Astrocyte (in vitro differentiated cells and primary cell): ENCODE data around the gene PRRG4. TPM values are rescaled to one million over a fixed set of nuclear protein-coding genes. Genes with fewer than 3 reads are reported as not detected.
A peak's percentile ranks its signal among the peaks of the same experiment; 100 is the strongest.

Source experiments
- DNase-seq: peaks from one replicate; pipeline ENCODE4 v3.0.0-alpha.2; 2010; ENCODE audit warnings: low read depth
- FAIRE-seq: peaks from 2 replicates; lab custom pipeline; 2011; peaks lifted over from hg19 to GRCh38; lab: Jason Lieb, UNC
- H2AFZ ChIP-seq: 2 replicates; pipeline ENCODE4 v1.6.0; 2012; ENCODE audit warnings: low read depth, low read length, inconsistent platforms
- H3K27ac ChIP-seq: 2 replicates; pipeline ENCODE4 v1.5.1; 2011; ENCODE audit warnings: low read depth, low read length, inconsistent platforms
- H3K27me3 ChIP-seq: 2 replicates; pipeline ENCODE4 v1.6.0; 2011; ENCODE audit warnings: low read length, inconsistent platforms; ENCODE audit not compliant: insufficient read depth
- H3K36me3 ChIP-seq: 2 replicates; pipeline ENCODE4 v1.5.1; 2011; ENCODE audit warnings: low read length, inconsistent platforms; ENCODE audit not compliant: insufficient read depth
- H3K4me1 ChIP-seq: 2 replicates; pipeline ENCODE4 v1.5.1; 2011; ENCODE audit warnings: low read length, inconsistent platforms; ENCODE audit not compliant: insufficient read depth
- H3K4me2 ChIP-seq: 2 replicates; pipeline ENCODE4 v1.6.0; 2012; ENCODE audit warnings: low read length, inconsistent platforms
- H3K4me3 ChIP-seq: 2 replicates; pipeline ENCODE4 v1.5.1; 2011; ENCODE audit warnings: low read depth, mild to moderate bottlenecking, low read length, inconsistent platforms; ENCODE audit not compliant: insufficient read depth
- H3K79me2 ChIP-seq: 2 replicates; pipeline ENCODE4 v1.6.0; 2012; ENCODE audit warnings: mild to moderate bottlenecking, low read length, inconsistent platforms; ENCODE audit not compliant: insufficient read depth
- H3K9ac ChIP-seq: 2 replicates; pipeline ENCODE4 v1.6.0; 2012; ENCODE audit warnings: mild to moderate bottlenecking, low read length, inconsistent platforms
- H3K9me3 ChIP-seq: 2 replicates; pipeline ENCODE4 v1.5.1; 2012; ENCODE audit warnings: low read depth, mild to moderate bottlenecking, low read length, inconsistent platforms; ENCODE audit not compliant: insufficient read depth
- H4K20me1 ChIP-seq: 2 replicates; pipeline ENCODE4 v1.6.0; 2012; ENCODE audit warnings: low read length, inconsistent platforms; ENCODE audit not compliant: insufficient read depth
- H3K27ac Mint-ChIP-seq: one replicate; pipeline ENCODE4 v1.8.0; 2021; ENCODE audit warnings: mild to moderate bottlenecking, mixed read lengths; ENCODE audit not compliant: unreplicated experiment
- H3K27me3 Mint-ChIP-seq: one replicate; pipeline ENCODE4 v1.8.0; 2021; ENCODE audit warnings: low read depth, mixed read lengths; ENCODE audit not compliant: unreplicated experiment
- H3K36me3 Mint-ChIP-seq: one replicate; pipeline ENCODE4 v1.8.0; 2021; ENCODE audit warnings: low read depth, mixed read lengths; ENCODE audit not compliant: unreplicated experiment
- H3K4me1 Mint-ChIP-seq: one replicate; pipeline ENCODE4 v1.8.0; 2021; ENCODE audit warnings: low read depth, mixed read lengths; ENCODE audit not compliant: unreplicated experiment
- H3K4me3 Mint-ChIP-seq: one replicate; pipeline ENCODE4 v1.8.0; 2021; ENCODE audit warnings: mild to moderate bottlenecking, moderate library complexity, mixed read lengths; ENCODE audit not compliant: unreplicated experiment
- H3K9me3 Mint-ChIP-seq: one replicate; pipeline ENCODE4 v1.8.0; 2021; ENCODE audit warnings: mild to moderate bottlenecking, mixed read lengths; ENCODE audit not compliant: unreplicated experiment
- CTCF ChIP-seq: IDR thresholded peaks from 2 replicates; pipeline ENCODE4 v1.5.1; 2011; ENCODE audit warnings: low read depth, mild to moderate bottlenecking, inconsistent platforms, low read length, moderate library complexity; ENCODE audit not compliant: insufficient read depth
- EZH2 ChIP-seq: IDR thresholded peaks from 2 replicates; pipeline ENCODE4 v1.6.1; 2012; ENCODE audit warnings: mild to moderate bottlenecking, low read length, inconsistent platforms; ENCODE audit not compliant: insufficient read depth
- total RNA-seq: library from RNA; stranded (reverse); gene quantifications from 2 replicates; pipeline ENCODE4 v1.2.1, GENCODE V29; 2021

Gene PRRG4
- total RNA-seq, 1 donor from 2014 or later, result 0.45 TPM

DNA sequence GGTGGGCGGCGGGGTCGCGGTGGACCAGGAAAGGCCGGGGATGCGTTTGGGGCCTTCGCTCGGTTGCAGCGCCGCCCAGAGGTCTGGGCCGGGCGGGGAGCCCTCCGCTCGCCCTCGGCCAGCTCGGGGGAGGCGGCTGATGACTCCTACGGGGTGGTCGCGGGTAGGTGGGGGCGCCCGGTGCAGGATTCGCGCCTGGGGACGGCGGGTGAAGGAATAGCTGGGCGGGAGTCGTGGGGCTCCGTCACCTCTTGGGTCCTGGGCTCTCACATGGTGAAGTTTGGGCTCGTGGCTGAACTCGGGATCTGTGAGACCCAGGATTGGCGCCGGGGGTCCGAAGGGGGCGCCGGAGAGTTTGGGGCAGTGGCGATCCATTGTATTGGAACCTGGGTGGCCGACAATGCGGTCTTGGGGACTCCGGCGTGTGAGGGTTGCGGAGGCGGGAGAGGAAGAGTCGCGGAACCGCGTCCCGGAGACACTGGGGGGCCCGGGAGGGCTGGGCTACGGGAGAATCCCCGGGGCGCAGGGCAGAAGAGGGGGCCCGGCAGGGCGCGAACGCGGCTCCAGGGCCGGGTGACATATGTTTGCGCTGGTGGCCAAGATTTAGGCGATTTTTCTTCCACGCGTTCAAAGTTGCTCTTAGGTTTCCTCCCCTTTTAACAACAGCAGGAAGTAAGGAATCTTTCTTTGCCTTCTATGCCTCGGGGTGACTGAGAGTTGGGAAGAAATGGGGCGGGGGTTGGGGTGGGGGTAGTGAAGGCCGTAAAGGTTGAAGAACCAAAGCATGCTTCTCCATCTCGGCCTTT lies 63.8 kb downstream of the PRRG4 start:
- Histone ChIP-seq H3K4me2 (peak overlapping the region; percentile 91), H3K9ac (peak overlapping the region; percentile 95), H3K4me1 (peaks cover 11% of the 10 kb centered on the region), H3K9me3 (no peaks in the 10 kb centered on the region), H3K36me3 (no peaks in the 10 kb centered on the region), H3K27ac (peak overlapping the region; percentile 86), H2AFZ (peak overlapping the region; percentile 61), H3K27me3 (no peaks in the 10 kb centered on the region), H4K20me1 (peaks cover 10% of the 10 kb centered on the region), H3K79me2 (peaks cover 54% of the 10 kb centered on the region), H3K4me3 (peak overlapping the region; percentile 79)
- Mint-ChIP-seq H3K4me1 (peaks cover 18% of the 10 kb centered on the region), H3K27me3 (no peaks in the 10 kb centered on the region), H3K9me3 (no peaks in the 10 kb centered on the region), H3K36me3 (no peaks in the 10 kb centered on the region), H3K4me3 (peak overlapping the region; percentile 89), H3K27ac (peak overlapping the region; percentile 95)
- DNase-seq, result peak; percentile 27
- no peak for FAIRE-seq
- TF ChIP-seq CTCF (no peak), EZH2 (no peak)

- H3K4me2 ChIP-seq, result peak overlapping the region; percentile 91
- TF ChIP-seq CTCF (no peak), EZH2 (no peak)
- Mint-ChIP-seq H3K4me3 (peak overlapping the region; percentile 89), H3K27me3 (no peaks in the 10 kb centered on the region), H3K9me3 (no peaks in the 10 kb centered on the region), H3K36me3 (no peaks in the 10 kb centered on the region), H3K4me1 (peaks cover 12% of the 10 kb centered on the region), H3K27ac (peak overlapping the region; percentile 94)
- H3K9ac ChIP-seq, result peak overlapping the region; percentile 95
- peaks cover 11% of the 10 kb centered on the region for H3K4me1 ChIP-seq
- peaks cover 13% of the 10 kb centered on the region for H4K20me1 ChIP-seq
- peak overlapping the region; percentile 79 for H3K4me3 ChIP-seq
- H3K27me3 ChIP-seq, result no peaks in the 10 kb centered on the region
- DNase-seq (peak; percentile 91), FAIRE-seq (peak; percentile 50)
- no peaks in the 10 kb centered on the region for H3K9me3 ChIP-seq
- H3K36me3 ChIP-seq, result peaks cover 3% of the 10 kb centered on the region
- peaks cover 62% of the 10 kb centered on the region for H3K79me2 ChIP-seq
- H3K27ac ChIP-seq, result peak overlapping the region; percentile 86
- peak overlapping the region; percentile 61 for H2AFZ ChIP-seq
These were observed 64.6 kb downstream of the PRRG4 start for GRCh38 chr11:32894149-32894827.
